Left cardiac atrium (tissue), 4 donors: ENCODE results near the gene GPC3. TPM values are rescaled to one million over a fixed set of nuclear protein-coding genes. Genes with fewer than 3 reads are reported as not detected.

Source experiments
- ATAC-seq, 2 donors: fragments of 200-7000 bp; cut with Tn5 transposase; one replicate each; pipeline ENCODE4 v1.9.1; 2020; ENCODE audit warnings: mild to moderate bottlenecking in 2 of 2, moderate library complexity in 2 of 2
- DNase-seq: peaks from one replicate; pipeline ENCODE4 v3.0.0-alpha.2; 2020
- intact Hi-C, 2 donors: fragments of 100-400 bp; cut with DNase I; formaldehyde crosslinking; loops; one replicate each; pipeline versions ENCODE4 v1.14.1 to v1.15.1; 2022 to 2023
- total RNA-seq, 2 donors: library from RNA; stranded (reverse); fragmentation: NEBNext Ultra II Directional; extraction: Animal tissue kit (Norgen Biotek cat#: 25700); gene quantifications; one replicate each; pipeline ENCODE4 v1.2.1, GENCODE V29; 2021
- donor health status: DM: no; HTN: yes; CAD: no.
- donor health status: DM: no; HTN: yes; CAD: no; lungs with severe emphysema.
- donor health status: DM: yes; HTN: yes; CAD: no.
- donor health status: Dilated cardiomyopathy.

The GPC3 gene
- total RNA-seq, 2 donors from 2014 or later: 8.3 to 15.0 TPM

- intact Hi-C loops: no loop called here
- ATAC-seq (no peak), DNase-seq (no peak)
Observed at GRCh38 chrX:133681421-133681820, 304.0 kb downstream of the GPC3 start.

DNA sequence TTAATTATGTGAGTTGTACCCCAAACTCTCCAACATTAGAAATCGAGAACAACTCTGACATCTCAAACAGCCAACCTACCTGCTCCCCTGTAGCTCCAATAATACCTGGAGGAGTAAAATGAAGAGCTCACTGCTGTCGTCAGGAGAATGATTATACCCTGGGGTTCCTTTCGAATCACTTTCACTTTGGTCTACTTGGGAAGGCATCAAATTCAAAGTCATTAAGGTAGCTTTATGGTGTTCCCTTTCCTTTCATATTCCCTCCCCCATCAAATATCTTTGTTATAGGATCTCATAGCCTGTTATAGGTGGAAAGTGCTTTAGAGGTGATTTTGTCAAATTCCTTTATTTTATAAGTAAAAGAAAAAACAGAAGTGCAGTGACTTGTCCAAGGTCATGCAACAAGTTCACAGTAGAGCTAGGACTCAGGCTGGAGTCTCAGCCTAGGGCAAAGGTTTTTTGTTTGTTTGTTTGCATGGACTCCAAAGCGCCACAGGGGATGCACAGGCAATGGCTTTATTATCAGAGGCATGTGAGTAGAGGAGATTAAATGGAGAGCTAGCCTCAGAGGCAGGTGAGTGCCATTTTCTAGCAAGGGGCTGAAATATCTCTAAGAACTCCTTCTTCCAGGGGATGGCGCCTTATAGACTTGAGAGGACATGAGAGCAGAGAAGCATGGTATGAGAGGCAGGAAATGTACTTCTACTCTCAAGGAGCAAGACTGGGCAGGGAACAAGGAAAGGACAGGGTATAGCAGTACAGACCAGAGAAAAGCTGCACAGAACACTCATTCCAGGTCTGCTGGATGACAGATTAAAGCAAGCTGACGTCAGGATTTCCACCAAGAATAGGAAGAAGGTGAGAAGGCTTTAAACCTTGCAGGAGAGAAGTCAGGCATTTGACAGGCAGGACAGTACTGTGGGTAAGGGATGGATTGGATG, 308.0 kb downstream of the GPC3 start:
- ATAC-seq: no peak
- intact Hi-C loops: loop anchor here in 1 of 2 donors (10.0 kb wide), 1 partner anchor 703 kb away; no protein-coding TSS in a partner anchor
- no peak for DNase-seq

GRCh38 chrX:133676344-133677122, 308.9 kb downstream of the GPC3 start:
- DNase-seq (no peak), ATAC-seq (no peak)
- intact Hi-C loops: loop anchor here in 1 of 2 donors (10.0 kb wide), 1 partner anchor 702 kb away; no protein-coding TSS in a partner anchor

DNA sequence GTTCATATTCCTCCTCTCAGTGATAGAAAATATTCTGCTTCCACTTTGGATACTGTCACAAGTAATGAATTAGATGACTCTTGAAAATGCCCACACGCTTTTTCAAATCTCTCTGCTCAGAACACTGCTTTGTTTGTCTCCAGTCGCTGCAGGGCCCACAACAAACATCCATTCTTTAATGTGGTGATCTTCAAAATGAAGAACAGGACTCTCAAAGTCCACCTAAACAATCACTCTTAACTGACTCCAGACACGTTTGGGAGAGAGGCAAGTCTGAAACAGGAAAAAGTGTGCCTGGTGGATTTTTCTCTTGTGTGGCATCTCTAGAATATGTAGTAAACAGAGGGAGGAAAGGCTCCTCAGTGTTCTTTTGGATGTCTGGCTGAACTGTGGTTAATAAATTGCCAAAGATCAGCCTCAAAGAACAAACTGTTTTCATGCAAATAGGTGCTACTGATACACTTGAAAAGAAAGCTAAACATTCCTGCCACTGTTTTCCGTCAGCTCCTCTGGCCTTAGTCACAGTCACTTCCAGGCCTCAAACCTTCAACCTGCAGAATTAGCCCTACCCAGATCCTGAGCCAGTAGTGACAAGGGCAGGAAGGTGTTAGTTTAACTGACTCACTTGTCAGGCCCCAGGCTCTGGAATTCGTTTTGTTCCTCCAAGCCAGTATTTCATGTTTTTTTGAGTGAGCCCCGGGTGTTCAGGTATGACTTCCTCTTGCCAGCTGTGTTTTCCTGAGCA, 310.5 kb downstream of the GPC3 start:
- intact Hi-C loops: loop anchor here in 1 of 2 donors (5.0 to 10.0 kb wide), 2 partner anchors 343 to 700 kb away; no protein-coding TSS in a partner anchor
- no peak for ATAC-seq
- DNase-seq: no peak

- ATAC-seq (peak; percentile 30 to 50), DNase-seq (no peak)
- intact Hi-C loops: loop anchor here in 1 of 2 donors (5.0 to 10.0 kb wide), 2 partner anchors 338 to 696 kb away; no protein-coding TSS in a partner anchor
Observed at GRCh38 chrX:133670383-133670782, 315.0 kb downstream of the GPC3 start.

- ATAC-seq: no peak
- no peak for DNase-seq
- intact Hi-C loops: no loop called here
Observed at GRCh38 chrX:133669214-133669613, 316.2 kb downstream of the GPC3 start.

GRCh38 chrX:133668225-133668931, 317.0 kb downstream of the GPC3 start:
- no peak for DNase-seq
- intact Hi-C loops: no loop called here
- no peak for ATAC-seq

DNA sequence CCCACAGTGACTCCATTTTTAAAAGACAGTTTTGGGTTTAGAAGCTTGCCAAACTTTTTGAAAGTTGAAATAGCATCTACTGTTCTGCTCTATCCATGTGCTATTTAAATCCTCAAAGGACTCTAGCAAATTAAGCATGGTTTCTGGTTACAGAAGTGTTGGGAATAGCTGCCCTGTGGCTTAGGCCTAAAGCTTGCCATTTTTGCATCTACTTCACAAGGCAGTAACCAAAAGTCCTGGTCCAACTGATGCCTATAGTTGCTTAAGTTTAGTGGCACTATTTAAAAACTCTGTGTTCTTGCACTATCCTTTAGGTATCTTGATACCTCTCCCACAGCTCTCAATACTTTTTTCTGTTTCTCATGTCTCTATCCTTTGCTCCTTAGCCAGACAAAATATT, 319.1 kb downstream of the GPC3 start:
- DNase-seq (no peak), ATAC-seq (no peak)
- intact Hi-C loops: no loop called here

GRCh38 chrX:133661962-133662839, 323.2 kb downstream of the GPC3 start:
- intact Hi-C loops: no loop called here
- ATAC-seq: no peak
- DNase-seq: no peak

DNA sequence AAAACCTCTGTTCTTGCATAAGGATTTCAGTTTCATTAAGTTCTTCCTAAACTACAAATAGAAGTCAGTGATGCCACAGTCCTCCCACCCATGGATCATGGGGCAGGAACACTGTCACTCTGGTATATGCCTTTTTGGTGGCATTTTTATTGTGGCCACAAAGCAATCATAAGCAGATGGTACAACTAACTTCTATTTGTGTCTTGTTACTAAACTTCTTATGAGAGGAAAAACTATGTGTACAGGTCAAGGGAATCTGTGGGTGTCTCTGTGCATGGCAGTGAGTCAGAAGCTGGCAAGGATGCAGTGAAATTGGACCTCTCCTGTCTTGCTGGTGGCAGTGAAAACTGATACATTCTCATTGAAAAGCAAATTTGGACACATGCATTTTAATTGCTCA, 325.1 kb downstream of the GPC3 start:
- no peak for ATAC-seq
- DNase-seq: no peak
- intact Hi-C loops: no loop called here

GRCh38 chrX:133658293-133658911, 327.0 kb downstream of the GPC3 start:
- DNase-seq: no peak
- intact Hi-C loops: no loop called here
- no peak for ATAC-seq

DNA sequence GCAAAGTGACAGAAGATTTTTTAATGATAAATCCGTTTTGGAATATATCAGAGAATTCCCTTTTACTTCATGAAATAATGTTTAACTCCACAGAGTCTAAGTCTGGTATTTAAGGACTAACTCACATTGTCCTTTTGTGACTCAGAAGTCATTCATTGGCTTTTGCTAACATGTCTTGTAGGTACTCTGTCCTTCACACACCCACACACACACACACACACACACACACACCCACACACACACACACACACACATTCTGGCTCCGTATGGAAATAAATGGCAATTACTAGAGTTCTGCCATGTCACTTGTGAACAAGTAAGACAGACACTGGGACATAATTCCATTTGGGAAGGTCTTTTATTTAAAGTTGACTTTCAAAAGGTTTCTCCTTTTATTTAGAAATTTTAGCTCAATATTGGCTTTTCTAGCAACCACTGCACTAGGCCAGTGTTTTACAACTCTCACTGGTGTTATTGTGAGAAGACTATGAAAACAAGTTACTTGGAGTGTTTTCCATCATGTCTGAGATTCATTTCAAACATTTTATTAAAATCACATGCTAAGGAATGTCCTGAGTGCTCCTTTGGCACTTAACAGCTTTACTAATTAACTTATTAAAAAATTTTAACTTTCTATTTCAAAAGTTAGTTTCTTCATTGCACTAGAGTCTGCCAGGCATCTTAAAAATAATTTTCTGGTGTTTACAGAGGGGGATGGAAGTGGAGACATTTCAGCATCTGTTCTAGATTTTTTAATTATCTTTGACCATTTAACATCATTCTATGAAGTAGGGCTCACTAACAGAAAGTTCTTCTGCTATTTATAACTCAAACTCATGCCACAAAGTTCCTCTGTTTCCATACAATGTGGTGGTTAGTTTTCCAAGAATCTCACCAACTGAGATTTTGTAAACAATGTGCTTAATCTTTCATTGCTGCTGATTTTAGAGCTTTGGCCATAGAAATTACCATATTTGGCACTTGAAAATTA, 329.8 kb downstream of the GPC3 start:
- ATAC-seq (no peak), DNase-seq (no peak)
- intact Hi-C loops: no loop called here

DNA sequence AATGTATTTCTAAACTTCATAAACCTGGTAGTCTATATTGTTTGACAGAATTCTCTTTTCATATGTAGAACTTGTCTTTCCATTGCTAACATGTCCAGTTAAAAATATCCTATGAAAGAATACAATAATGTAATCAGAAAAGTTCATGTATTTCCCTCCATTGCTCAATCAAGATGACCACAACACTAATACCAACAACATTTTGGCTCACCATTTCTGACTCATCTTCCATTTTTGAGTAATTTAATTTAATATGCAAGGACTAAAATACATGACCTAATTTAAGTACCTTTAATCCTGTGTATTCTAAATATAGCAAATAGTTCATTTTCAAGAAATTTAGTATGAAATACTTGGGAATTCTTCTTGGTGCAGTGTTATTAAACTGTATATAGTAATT, 330.6 kb downstream of the GPC3 start:
- intact Hi-C loops: no loop called here
- no peak for DNase-seq
- no peak for ATAC-seq

DNA sequence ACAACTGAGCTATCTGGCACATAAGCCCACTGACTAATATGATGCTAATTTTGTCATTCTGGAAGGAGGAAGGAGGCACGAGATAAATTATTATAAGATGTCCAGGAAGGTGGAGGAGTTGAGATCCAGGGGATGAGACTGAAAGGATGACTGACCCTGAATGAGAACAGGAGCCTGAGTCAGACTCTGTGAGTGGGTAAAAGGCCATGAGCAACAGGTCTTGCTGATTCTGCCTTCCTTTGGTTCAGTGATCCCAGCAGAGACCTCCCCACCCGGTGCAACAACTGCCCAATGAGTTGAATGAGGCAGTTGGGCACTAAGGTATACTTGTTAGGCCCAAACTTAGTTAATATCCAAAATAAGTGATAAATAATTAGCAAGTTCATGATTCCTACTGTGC, 332.0 kb downstream of the GPC3 start:
- ATAC-seq (no peak), DNase-seq (no peak)
- intact Hi-C loops: no loop called here

DNA sequence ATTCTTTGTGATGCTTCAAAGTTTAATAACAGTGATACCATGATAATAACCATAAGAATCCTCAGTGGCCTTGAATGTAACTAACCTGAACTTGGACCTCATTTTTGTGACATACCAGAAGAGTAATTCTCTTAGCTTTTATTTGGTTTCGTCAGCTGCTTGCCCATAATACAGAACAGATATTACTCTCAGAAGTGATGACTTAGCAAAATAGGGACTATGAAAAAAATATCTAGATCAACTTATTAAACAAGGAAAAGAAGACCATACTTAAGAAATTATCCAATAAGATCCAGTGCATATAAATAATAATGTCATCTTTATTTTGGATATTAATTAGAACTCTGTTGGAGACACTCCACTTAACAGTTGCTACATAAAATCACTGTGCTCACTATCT, 333.2 kb downstream of the GPC3 start:
- intact Hi-C loops: no loop called here
- DNase-seq (no peak), ATAC-seq (no peak)

DNA sequence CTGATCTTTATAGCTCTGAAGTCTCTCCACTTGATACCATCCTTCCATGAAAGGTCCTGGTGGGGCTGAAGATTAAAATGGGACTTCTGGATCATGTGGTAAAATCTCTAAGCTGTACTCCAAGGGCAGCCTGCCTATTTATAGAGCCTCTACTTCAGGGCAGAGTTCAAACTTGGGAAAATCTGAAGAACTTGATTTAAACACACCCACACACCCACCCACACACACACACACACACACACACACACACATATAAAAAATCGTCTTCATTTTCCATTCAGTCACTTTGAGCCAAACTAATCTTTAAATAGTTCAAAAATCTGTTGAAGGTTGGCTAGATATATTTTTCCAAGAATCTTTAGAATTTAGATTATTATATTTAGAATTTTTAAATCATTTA, 335.2 kb downstream of the GPC3 start:
- intact Hi-C loops: no loop called here
- ATAC-seq: no peak

More for the DNA sequence above, 335.2 kb downstream of the GPC3 start:
- DNase-seq: no peak
